ENCODE measurements around the gene PDGFB.

Gene PDGFB

GRCh38 chr22:39207141-39208012, 37.4 kb downstream of the PDGFB start:
- no peak for DNase-seq (ENCODE audit: low read depth in 2 of 2)

- DNase-seq (ENCODE audit: low read depth in 2 of 2): no peak
Measured at GRCh38 chr22:39206491-39206890, 38.3 kb downstream of the PDGFB start.

GRCh38 chr22:39205344-39206021, 39.3 kb downstream of the PDGFB start:
- DNase-seq (ENCODE audit: low read depth in 2 of 2): peak in 1 of 2 donors; percentile 24

GRCh38 chr22:39204216-39204615, 40.6 kb downstream of the PDGFB start:
- no peak for DNase-seq (ENCODE audit: low read depth in 2 of 2)

- no peak for DNase-seq (ENCODE audit: low read depth in 2 of 2)
Measured at GRCh38 chr22:39197578-39197977, 47.2 kb downstream of the PDGFB start.

GRCh38 chr22:39194098-39194497, 50.7 kb downstream of the PDGFB start:
- no peak for DNase-seq (ENCODE audit: low read depth in 2 of 2)

GRCh38 chr22:39188809-39189208, 56.0 kb downstream of the PDGFB start:
- DNase-seq (ENCODE audit: low read depth in 2 of 2): no peak

GRCh38 chr22:39185601-39186012, 59.2 kb downstream of the PDGFB start:
- no peak for DNase-seq (ENCODE audit: low read depth in 2 of 2)

- DNase-seq (ENCODE audit: low read depth in 2 of 2): no peak
Measured at GRCh38 chr22:39184586-39185577, 59.9 kb downstream of the PDGFB start.

- no peak for DNase-seq (ENCODE audit: low read depth in 2 of 2)
Measured at GRCh38 chr22:39183991-39184585, 60.7 kb downstream of the PDGFB start.

- DNase-seq (ENCODE audit: low read depth in 2 of 2): no peak
Measured at GRCh38 chr22:39182478-39183030, 62.2 kb downstream of the PDGFB start.

GRCh38 chr22:39181778-39182177, 63.0 kb downstream of the PDGFB start:
- DNase-seq (ENCODE audit: low read depth in 2 of 2): no peak

GRCh38 chr22:39181356-39181755, 63.4 kb downstream of the PDGFB start:
- DNase-seq (ENCODE audit: low read depth in 2 of 2): no peak

- no peak for DNase-seq (ENCODE audit: low read depth in 2 of 2)
Measured at GRCh38 chr22:39179841-39180335, 64.9 kb downstream of the PDGFB start.

- DNase-seq (ENCODE audit: low read depth in 2 of 2): no peak
Measured at GRCh38 chr22:39179401-39179827, 65.4 kb downstream of the PDGFB start.

- DNase-seq (ENCODE audit: low read depth in 2 of 2): no peak
Measured at GRCh38 chr22:39178206-39179111, 66.3 kb downstream of the PDGFB start.

- no peak for DNase-seq (ENCODE audit: low read depth in 2 of 2)
Measured at GRCh38 chr22:39177791-39178190, 67.0 kb downstream of the PDGFB start.

- no peak for DNase-seq (ENCODE audit: low read depth in 2 of 2)
Measured at GRCh38 chr22:39177456-39177775, 67.4 kb downstream of the PDGFB start.

- DNase-seq (ENCODE audit: low read depth in 2 of 2): no peak
Measured at GRCh38 chr22:39176714-39177455, 67.9 kb downstream of the PDGFB start.

Measured in stimulated activated CD8-positive, alpha-beta memory T cell treated with anti-CD3 and anti-CD28 coated beads, Interleukin-7, amount 100 ng/mL, for 1 hour (primary cell).